Nephron progenitor cell (in vitro differentiated cells): ENCODE data around the gene BCL2L2.

Source experiments
- DNase-seq: peaks from one replicate; pipeline ENCODE4 v3.0.0; 2021
- H3K27ac Mint-ChIP-seq: 2 replicates; pipeline ENCODE4 v1.8.0; 2021; ENCODE audit warnings: mild to moderate bottlenecking, moderate library complexity, mixed read lengths
- H3K27me3 Mint-ChIP-seq: 2 replicates; pipeline ENCODE4 v1.8.0; 2021; ENCODE audit warnings: mild to moderate bottlenecking, low read depth, mixed read lengths; ENCODE audit not compliant: poor library complexity
- H3K36me3 Mint-ChIP-seq: 2 replicates; pipeline ENCODE4 v1.8.0; 2021; ENCODE audit warnings: low read depth, mixed read lengths
- H3K4me1 Mint-ChIP-seq: 2 replicates; pipeline ENCODE4 v1.8.0; 2021; ENCODE audit warnings: mixed read lengths
- H3K4me3 Mint-ChIP-seq: 2 replicates; pipeline ENCODE4 v1.8.0; 2021; ENCODE audit warnings: mild to moderate bottlenecking, moderate library complexity, mixed read lengths
- H3K9me3 Mint-ChIP-seq: 2 replicates; pipeline ENCODE4 v1.8.0; 2021; ENCODE audit warnings: mild to moderate bottlenecking, moderate library complexity, mixed read lengths
- TF ChIP-seq, protein P1 (sequence below): fragments of 200-600 bp; sonication (generic); IDR thresholded peaks from 2 replicates; pipeline ENCODE4 v1.5.0; 2021; ENCODE audit warnings: antibody characterized with exemption

Gene BCL2L2

DNA sequence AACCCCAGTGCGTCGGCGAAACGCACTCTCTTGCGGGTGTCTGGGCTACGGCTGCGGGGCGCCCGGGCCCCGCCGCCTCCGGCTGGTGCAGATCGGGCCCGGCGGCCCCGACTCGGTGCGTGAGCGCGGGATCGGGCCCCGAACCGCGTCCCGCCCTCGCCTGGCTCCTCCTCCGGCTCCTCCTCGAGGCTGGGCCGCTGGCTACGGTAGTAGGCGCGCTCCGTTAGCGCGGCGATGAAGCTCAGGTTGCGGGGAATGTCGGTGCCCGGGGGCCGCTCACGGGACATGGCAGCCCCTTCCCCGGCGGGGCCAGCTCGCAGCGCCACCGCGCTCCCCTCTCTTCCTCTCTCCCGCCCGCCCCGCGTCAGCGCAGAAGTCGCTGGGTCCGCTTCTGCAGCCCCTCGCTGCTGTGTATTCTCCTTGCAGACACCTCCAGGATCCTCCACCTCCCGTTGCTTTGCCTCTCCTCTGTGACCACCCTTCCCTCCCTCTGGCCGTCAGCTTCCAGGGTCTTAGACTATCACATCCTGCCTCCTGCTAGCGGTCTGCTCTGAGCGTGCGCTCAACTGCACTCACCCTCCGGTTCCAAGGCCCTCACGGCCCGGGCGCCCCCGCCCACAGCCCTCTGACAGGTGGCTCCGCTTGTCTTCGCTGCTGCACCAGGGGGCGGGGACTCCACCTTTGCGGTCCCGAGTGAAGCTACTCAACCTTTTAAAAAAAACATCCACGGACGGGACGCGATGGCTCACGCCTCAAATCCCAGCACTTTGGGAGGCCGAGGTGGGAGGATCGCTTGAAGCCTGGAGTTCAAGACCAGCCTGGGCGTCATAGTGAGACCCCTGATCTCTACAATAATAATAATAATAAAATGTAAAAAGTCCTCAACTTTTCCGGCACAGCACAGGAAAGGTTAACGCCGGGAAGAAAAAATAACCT, 4.1 kb upstream of the BCL2L2 start, which contains the start of gene PPP1R3E:
PPP1R3E (minus strand) TSS at position 570 of the 936 bp plus-strand sequence; CDS start at position 287, 283 bp downstream.
- Mint-ChIP-seq H3K27me3 (no peaks in the 10 kb centered on the region), H3K4me3 (peak within 1 kb of the TSS; percentile 93)
- DNase-seq, result peak; percentile 78

DNA sequence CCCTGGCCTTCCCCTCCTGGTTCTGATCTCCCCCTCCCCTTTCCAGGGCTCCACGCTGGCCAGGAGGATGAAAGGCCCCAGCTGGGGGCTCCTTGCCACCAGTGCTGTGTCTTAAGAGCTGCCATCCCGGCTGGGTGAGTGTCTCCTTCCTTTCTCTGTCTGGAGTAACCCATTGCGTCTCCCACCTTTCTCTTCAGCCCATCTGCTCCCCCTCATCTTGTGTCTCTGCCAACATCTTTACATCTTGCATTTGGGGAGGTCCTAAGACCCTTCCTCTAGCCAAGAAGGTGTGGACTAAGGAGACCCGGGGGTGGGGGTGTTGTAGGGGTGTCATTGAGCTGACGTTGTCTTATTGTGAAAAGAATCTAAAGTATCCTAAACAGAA, 505 bp downstream of the BCL2L2 start:
- TF ChIP-seq, protein P1, sequence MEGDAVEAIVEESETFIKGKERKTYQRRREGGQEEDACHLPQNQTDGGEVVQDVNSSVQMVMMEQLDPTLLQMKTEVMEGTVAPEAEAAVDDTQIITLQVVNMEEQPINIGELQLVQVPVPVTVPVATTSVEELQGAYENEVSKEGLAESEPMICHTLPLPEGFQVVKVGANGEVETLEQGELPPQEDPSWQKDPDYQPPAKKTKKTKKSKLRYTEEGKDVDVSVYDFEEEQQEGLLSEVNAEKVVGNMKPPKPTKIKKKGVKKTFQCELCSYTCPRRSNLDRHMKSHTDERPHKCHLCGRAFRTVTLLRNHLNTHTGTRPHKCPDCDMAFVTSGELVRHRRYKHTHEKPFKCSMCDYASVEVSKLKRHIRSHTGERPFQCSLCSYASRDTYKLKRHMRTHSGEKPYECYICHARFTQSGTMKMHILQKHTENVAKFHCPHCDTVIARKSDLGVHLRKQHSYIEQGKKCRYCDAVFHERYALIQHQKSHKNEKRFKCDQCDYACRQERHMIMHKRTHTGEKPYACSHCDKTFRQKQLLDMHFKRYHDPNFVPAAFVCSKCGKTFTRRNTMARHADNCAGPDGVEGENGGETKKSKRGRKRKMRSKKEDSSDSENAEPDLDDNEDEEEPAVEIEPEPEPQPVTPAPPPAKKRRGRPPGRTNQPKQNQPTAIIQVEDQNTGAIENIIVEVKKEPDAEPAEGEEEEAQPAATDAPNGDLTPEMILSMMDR, result no peak
- Mint-ChIP-seq H3K9me3 (no peaks in the 10 kb centered on the region), H3K27ac (peak overlapping the region; percentile 98), H3K27me3 (no peaks in the 10 kb centered on the region), H3K36me3 (peaks cover 18% of the 10 kb centered on the region), H3K4me3 (peak overlapping the region; percentile 94), H3K4me1 (peaks cover 53% of the 10 kb centered on the region)
- no peak for DNase-seq

More for the DNA sequence above, 4.1 kb upstream of the BCL2L2 start, which contains the start of gene PPP1R3E:
- Mint-ChIP-seq H3K4me1 (peaks cover 55% of the 10 kb centered on the region), H3K36me3 (peaks cover 8% of the 10 kb centered on the region), H3K9me3 (no peaks in the 10 kb centered on the region), H3K27ac (peak within 1 kb of the TSS; percentile 97)
- TF ChIP-seq, protein P1, result no peak

DNA sequence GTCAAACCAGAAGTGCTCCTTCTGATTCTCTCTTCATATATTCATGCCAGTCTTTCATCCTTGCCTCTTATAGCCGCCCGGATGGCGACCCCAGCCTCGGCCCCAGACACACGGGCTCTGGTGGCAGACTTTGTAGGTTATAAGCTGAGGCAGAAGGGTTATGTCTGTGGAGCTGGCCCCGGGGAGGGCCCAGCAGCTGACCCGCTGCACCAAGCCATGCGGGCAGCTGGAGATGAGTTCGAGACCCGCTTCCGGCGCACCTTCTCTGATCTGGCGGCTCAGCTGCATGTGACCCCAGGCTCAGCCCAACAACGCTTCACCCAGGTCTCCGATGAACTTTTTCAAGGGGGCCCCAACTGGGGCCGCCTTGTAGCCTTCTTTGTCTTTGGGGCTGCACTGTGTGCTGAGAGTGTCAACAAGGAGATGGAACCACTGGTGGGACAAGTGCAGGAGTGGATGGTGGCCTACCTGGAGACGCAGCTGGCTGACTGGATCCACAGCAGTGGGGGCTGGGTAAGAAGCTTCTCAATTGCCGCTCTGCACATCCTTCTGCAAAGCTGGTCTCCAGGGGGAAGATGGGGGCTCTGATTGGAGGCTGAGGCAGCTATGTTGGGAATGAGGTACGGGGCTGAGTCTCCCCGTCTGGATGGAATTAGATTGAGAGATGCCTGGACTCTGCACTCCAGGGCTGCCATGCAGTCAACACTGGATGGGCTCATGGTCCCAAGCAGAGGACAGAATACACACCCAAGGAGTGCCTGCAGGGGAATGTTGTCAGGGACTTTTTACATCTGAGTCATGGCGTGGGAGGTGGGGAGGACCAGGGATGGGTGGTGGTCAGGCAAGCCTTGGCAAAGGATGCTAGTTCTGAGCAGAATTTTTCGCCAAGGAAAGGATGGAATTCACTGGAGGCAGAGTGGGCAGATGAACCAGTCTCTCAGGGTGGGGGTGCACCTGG, 1.3 kb downstream of the BCL2L2 start:
- TF ChIP-seq, protein P1, result no peak
- H3K36me3 Mint-ChIP-seq, result peaks cover 26% of the 10 kb centered on the region
- no peaks in the 10 kb centered on the region for H3K9me3 Mint-ChIP-seq
- no peaks in the 10 kb centered on the region for H3K27me3 Mint-ChIP-seq
- H3K4me1 Mint-ChIP-seq, result peaks cover 47% of the 10 kb centered on the region
- peak overlapping the region; percentile 98 for H3K27ac Mint-ChIP-seq
- H3K4me3 Mint-ChIP-seq, result peak overlapping the region; percentile 94
- DNase-seq, result no peak

DNA sequence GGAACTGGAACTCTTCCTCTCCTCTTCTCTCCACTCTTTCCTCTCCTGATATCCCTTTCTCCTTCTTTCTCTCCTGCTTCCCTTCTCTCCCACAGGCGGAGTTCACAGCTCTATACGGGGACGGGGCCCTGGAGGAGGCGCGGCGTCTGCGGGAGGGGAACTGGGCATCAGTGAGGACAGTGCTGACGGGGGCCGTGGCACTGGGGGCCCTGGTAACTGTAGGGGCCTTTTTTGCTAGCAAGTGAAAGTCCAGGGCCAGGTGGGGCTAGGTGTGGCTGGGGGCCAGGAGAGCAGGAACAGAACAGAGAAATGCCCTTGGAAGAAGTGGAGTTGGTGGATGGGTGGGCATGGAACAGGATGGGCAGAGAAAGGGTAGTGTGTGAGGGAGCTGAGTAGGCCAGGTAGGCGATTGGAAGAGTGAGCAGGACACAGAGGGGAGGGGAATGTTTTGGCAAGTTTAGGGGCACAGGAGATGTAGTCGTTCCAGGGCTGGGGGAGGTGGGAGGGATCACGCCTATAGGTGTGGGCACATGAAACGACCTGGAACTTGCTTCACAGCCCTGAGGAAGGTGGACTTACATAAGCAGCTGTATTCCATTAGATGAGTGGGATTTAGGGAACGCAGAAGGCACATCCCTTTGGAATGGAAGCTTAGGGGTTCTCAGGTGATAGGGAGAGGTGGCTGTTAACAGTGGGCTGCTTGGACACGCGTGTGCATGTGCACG, 2.2 kb downstream of the BCL2L2 start:
- Mint-ChIP-seq H3K27me3 (no peaks in the 10 kb centered on the region), H3K9me3 (no peaks in the 10 kb centered on the region), H3K4me3 (peak overlapping the region; percentile 94), H3K36me3 (peaks cover 29% of the 10 kb centered on the region), H3K27ac (no peak overlapping the region), H3K4me1 (peaks cover 43% of the 10 kb centered on the region)
- TF ChIP-seq, protein P1, result no peak
- no peak for DNase-seq

DNA sequence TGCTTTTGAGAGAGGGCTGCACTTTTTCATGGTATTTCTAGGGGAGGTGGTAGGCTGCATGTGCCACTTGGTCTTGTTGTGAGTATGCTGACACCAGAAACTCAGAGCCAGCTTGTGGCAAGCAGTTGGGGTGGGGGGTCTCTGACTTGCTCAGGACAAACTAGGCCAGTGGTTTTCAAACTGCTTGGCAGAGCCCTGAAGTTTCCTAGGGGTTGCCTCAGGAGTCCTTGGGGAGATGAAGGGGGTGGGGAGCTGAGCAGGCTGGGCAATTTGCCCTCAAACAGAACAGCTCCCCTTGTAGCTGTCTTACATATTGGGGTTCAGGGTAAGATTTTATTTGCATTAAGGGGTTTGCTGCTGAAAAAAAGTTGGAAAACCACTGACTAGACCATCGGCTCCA, 3.9 kb downstream of the BCL2L2 start:
- H3K27ac Mint-ChIP-seq, result no peak overlapping the region
- peaks cover 40% of the 10 kb centered on the region for H3K36me3 Mint-ChIP-seq
- H3K4me3 Mint-ChIP-seq, result no peak overlapping the region
- H3K9me3 Mint-ChIP-seq, result no peaks in the 10 kb centered on the region
- no peaks in the 10 kb centered on the region for H3K27me3 Mint-ChIP-seq
- no peak for DNase-seq
- TF ChIP-seq, protein P1, result no peak
- peaks cover 33% of the 10 kb centered on the region for H3K4me1 Mint-ChIP-seq
